Measurements from ENCODE around the gene SLC39A11. TPM values are rescaled to one million over a fixed set of nuclear protein-coding genes. Genes with fewer than 3 reads are reported as not detected.
"Not testable (repeated sequence)": the region's sequence is repeated elsewhere in the genome, so short reads cannot be mapped to it uniquely, and the experiment has no call there.

SLC39A11 gene
- total RNA-seq, 1 experiment from 2014 or later: 15.8 TPM

DNA sequence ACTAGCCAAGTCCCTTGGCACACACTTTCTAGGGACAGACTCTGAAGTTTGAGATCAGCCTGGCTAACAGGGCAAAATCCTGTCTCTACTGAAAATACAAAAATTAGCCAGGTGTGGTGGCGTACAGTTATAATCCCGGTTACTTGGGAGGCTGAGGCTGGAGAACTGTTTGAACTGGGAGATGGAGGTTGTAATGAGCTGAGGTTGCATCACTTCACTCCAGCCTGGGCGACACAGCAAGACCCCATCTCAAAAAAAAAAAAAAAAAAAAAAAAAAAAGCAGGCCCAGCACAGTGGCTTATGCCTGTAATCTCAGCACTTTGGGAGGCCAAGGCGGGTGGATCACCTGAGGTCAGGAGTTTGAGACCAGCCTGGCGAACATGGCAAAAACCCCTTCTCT lies 310.1 kb downstream of the SLC39A11 start:
- H3K36me3 ChIP-seq; H3K27ac ChIP-seq; H3K27me3 ChIP-seq (replicated peaks); H3K4me1 ChIP-seq (replicated peaks); DNase-seq (ENCODE audit: low read depth in 1 of 2, low spot score in 2 of 2); H3K4me3 ChIP-seq; H3K9me3 ChIP-seq (replicated peaks): not testable (repeated sequence)

DNA sequence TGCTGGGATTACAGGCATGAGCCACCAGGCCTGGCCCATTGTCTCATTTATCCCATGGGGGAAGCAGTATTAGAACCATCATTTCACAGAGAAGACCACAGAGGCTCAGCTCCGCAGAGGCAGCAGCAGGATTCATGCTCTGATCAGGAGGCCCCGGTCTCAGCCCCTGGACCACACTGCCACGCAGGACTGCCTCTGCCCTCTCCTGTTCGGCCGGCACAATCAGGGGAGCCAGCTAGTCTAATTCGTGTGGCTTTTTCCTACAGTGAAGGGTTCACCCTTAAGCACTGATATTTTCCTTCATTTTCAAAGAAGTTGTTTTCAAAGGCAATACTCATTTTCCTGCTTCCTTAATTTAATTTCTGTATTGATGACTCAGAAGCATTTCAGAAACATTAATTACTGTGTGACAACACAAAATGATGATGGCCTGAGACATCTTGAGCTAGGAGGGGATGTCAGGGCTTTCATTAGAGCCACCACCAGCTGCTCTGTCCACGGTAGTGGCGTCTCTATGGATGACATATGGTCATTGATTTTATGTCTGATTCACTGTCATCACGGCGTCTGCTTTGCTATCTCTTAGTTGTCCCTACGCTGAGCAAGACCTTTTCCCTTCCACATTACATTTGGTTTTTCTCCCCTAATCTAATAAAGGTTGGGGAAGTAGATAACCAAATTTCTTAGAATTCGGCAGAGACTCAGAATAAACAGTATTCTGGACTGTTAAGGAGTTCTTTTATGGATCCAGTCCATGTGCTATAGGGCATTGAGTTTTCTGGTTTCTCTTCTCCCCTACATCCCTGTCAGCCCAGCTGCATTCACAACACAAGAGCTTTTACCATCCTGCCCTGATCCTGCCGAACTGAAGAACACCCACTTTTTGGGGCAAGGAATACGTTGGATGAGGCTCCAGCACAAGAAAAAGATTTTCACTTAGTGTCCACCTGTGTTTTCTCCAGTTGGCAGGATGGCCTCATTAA lies 314.0 kb downstream of the SLC39A11 start:
- Histone ChIP-seq H3K4me1 (replicated peaks) (no peaks in the 10 kb centered on the region), H3K9me3 (replicated peaks) (peaks cover 7% of the 10 kb centered on the region; the same call in 1 of the 2 replicates), H3K4me3 (no peak overlapping the region), H3K36me3 (no peaks in the 10 kb centered on the region), H3K27me3 (replicated peaks) (no peaks in the 10 kb centered on the region), H3K27ac (no peak overlapping the region)
- no peak for DNase-seq (ENCODE audit: low read depth in 1 of 2, low spot score in 2 of 2)

DNA sequence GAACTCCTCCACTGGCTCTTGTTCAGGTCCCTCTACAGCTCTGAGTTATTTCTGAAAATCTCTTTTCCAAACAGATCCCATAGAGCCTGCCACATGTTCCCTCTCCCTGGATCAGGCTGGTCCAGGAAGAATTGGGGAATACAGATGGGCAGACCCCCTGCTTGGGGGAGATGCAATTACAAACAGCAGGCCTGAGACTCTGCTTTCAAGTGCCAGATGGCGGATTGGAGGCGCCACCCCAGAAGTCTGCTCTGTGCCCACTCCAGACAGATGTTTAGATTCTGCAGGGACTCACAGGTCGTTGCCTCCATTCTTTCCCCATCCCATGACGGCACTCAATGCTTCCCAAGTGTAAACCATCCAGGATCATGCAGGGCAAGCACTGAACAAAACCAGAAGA lies 316.6 kb downstream of the SLC39A11 start:
- H3K4me1 ChIP-seq (replicated peaks): no peaks in the 10 kb centered on the region
- no peak overlapping the region for H3K4me3 ChIP-seq
- H3K9me3 ChIP-seq (replicated peaks): peaks cover 7% of the 10 kb centered on the region; the same call in 1 of the 2 replicates
- no peak overlapping the region for H3K27ac ChIP-seq
- no peaks in the 10 kb centered on the region for H3K27me3 ChIP-seq (replicated peaks)
- no peak for DNase-seq (ENCODE audit: low read depth in 1 of 2, low spot score in 2 of 2)
- no peaks in the 10 kb centered on the region for H3K36me3 ChIP-seq

- Histone ChIP-seq H3K27ac (no peak overlapping the region), H3K27me3 (replicated peaks) (no peaks in the 10 kb centered on the region), H3K36me3 (no peaks in the 10 kb centered on the region), H3K9me3 (replicated peaks) (peaks cover 7% of the 10 kb centered on the region; the same call in 1 of the 2 replicates), H3K4me3 (no peak overlapping the region), H3K4me1 (replicated peaks) (no peaks in the 10 kb centered on the region)
- no peak for DNase-seq (ENCODE audit: low read depth in 1 of 2, low spot score in 2 of 2)
Observed at GRCh38 chr17:72775237-72775636, 317.3 kb downstream of the SLC39A11 start.

GRCh38 chr17:72774236-72774635 lies 318.3 kb downstream of the SLC39A11 start:
- Histone ChIP-seq H3K27me3 (replicated peaks) (no peaks in the 10 kb centered on the region), H3K4me1 (replicated peaks) (no peaks in the 10 kb centered on the region), H3K36me3 (no peaks in the 10 kb centered on the region), H3K9me3 (replicated peaks) (no peaks in the 10 kb centered on the region), H3K4me3 (no peak overlapping the region), H3K27ac (no peak overlapping the region)
- DNase-seq (ENCODE audit: low read depth in 1 of 2, low spot score in 2 of 2): no peak

DNA sequence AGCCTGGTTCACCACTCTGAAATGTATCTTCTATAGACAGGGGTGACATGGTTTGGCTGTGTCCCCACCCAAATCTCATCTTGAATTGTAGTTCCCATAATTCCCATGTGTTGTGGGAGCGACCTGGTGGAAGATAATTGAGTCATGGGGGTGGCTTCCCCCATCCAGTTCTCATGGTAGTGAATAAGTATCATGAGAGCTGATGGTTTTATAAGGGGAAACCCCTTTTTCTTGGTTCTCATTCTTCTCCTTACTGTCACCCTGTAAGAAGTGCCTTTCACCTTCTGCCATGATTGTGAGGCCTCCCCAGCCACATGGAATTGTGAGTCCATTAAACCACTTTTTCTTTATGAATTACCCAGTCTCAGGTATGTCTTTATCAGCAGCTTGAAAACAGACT lies 319.3 kb downstream of the SLC39A11 start:
- not testable (repeated sequence) for H3K4me3 ChIP-seq; H3K4me1 ChIP-seq (replicated peaks); DNase-seq (ENCODE audit: low read depth in 1 of 2, low spot score in 2 of 2); H3K9me3 ChIP-seq (replicated peaks); H3K36me3 ChIP-seq; H3K27me3 ChIP-seq (replicated peaks); H3K27ac ChIP-seq

GRCh38 chr17:72772331-72772821 lies 320.1 kb downstream of the SLC39A11 start:
- no peaks in the 10 kb centered on the region for H3K27me3 ChIP-seq (replicated peaks)
- H3K36me3 ChIP-seq: no peaks in the 10 kb centered on the region
- DNase-seq (ENCODE audit: low read depth in 1 of 2, low spot score in 2 of 2): no peak
- no peak overlapping the region for H3K27ac ChIP-seq
- H3K4me1 ChIP-seq (replicated peaks): no peaks in the 10 kb centered on the region
- no peak overlapping the region for H3K4me3 ChIP-seq
- H3K9me3 ChIP-seq (replicated peaks): no peaks in the 10 kb centered on the region

- Histone ChIP-seq H3K36me3 (no peaks in the 10 kb centered on the region), H3K27me3 (replicated peaks) (no peaks in the 10 kb centered on the region), H3K4me3 (no peak overlapping the region), H3K4me1 (replicated peaks) (no peaks in the 10 kb centered on the region), H3K9me3 (replicated peaks) (no peaks in the 10 kb centered on the region), H3K27ac (no peak overlapping the region)
- no peak for DNase-seq (ENCODE audit: low read depth in 1 of 2, low spot score in 2 of 2)
Observed at GRCh38 chr17:72771734-72772133, 320.8 kb downstream of the SLC39A11 start.

DNA sequence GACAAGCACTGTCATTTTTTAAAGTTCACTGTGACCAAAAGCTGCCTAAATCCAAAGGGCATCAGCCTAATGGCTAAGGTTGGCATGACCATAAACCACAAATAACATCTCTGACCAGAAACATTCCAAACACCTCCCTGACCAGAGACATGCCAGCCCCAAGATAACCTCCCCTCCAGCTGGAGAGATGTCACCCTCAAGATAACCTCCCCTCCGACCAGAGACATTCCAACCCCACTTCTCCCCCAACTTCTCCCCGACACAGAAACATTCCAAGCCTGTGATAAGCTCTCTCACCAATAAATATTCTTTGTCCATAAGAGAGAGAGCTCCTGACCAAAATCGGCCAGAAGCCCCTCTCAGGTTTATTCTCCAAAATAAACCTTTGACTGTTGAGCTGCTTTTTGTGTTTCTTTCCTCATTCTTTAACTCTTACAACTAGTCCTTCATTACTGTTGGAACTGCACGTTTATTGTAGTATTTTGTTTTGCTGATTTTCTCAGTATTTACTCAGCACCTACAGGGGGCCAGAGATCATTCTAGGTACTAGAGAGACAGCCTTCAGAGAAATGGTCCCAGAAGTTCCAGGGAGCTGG lies 325.6 kb downstream of the SLC39A11 start:
- no peaks in the 10 kb centered on the region for H3K4me1 ChIP-seq (replicated peaks)
- H3K27me3 ChIP-seq (replicated peaks): no peaks in the 10 kb centered on the region
- H3K36me3 ChIP-seq: no peaks in the 10 kb centered on the region
- no peaks in the 10 kb centered on the region for H3K9me3 ChIP-seq (replicated peaks)
- no peak overlapping the region for H3K27ac ChIP-seq
- no peak for DNase-seq (ENCODE audit: low read depth in 1 of 2, low spot score in 2 of 2)
- H3K4me3 ChIP-seq: no peak overlapping the region

DNA sequence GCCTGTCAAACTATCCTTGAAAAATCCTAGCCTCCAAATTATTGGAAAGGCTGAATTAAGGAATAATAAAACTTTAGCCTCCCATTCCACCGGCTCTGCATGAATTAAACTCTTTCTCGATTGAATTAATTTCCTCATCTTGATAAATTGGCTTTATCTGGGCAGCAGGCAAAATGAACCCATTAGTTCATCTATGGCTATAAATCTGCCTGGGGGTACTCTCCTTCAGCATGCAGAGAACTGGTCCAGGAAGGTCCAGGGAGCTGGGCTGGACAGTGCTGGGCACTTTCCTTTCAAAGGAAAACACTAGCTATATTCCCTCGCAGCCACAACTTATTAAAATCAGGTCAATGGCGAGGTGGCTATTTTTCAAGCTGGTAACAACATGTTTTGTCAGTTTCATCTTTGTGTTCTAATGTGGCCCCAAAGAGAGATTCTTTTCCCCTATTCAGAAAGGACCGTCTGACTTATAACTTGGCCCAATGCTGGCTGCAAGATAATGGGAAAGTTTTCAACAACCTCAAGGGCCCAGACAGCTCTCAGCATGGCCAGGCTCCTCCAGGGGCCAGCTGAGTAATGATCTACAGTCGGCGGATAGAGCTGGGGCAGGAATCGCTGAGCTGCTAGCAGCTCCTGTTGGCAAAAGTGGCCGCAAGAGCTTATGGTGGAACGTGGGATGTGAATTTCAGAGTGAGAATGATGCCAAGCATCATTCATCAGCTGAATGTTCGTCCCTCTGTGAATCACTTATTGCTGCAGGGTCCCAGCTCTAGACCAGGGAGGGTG lies 326.9 kb downstream of the SLC39A11 start:
- Histone ChIP-seq H3K9me3 (replicated peaks) (no peaks in the 10 kb centered on the region), H3K27ac (no peak overlapping the region), H3K4me1 (replicated peaks) (no peaks in the 10 kb centered on the region), H3K27me3 (replicated peaks) (no peaks in the 10 kb centered on the region), H3K36me3 (no peaks in the 10 kb centered on the region), H3K4me3 (no peak overlapping the region)
- no peak for DNase-seq (ENCODE audit: low read depth in 1 of 2, low spot score in 2 of 2)

- H3K9me3 ChIP-seq (replicated peaks): no peaks in the 10 kb centered on the region
- no peaks in the 10 kb centered on the region for H3K36me3 ChIP-seq
- no peak overlapping the region for H3K27ac ChIP-seq
- no peaks in the 10 kb centered on the region for H3K4me1 ChIP-seq (replicated peaks)
- no peak for DNase-seq (ENCODE audit: low read depth in 1 of 2, low spot score in 2 of 2)
- no peak overlapping the region for H3K4me3 ChIP-seq
- no peaks in the 10 kb centered on the region for H3K27me3 ChIP-seq (replicated peaks)
Observed at GRCh38 chr17:72764632-72765041, 327.9 kb downstream of the SLC39A11 start.

DNA sequence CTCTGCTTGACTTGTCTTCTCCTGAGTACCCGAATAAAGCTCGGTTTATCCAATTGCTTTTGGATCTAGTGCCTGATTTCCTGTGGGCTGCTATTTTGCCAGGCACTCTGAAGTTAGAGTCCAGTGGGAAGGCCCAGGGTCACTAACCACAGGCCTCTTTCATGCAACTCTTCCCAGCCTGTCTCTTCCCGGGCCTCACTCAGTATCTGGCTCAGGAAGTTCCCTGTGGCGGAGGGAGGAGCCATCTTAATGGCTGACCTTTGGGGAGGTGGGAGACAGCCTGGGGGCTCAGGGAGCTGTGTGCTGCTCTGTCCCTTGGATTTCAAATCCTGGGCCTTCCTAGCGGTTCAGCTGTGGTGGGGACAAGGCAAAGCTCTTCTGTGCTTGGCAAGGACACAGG lies 328.5 kb downstream of the SLC39A11 start:
- no peak for DNase-seq (ENCODE audit: low read depth in 1 of 2, low spot score in 2 of 2)
- Histone ChIP-seq H3K36me3 (no peaks in the 10 kb centered on the region), H3K4me1 (replicated peaks) (no peaks in the 10 kb centered on the region), H3K27me3 (replicated peaks) (no peaks in the 10 kb centered on the region), H3K27ac (no peak overlapping the region), H3K4me3 (no peak overlapping the region), H3K9me3 (replicated peaks) (no peaks in the 10 kb centered on the region)

- H3K27ac ChIP-seq; DNase-seq (ENCODE audit: low read depth in 1 of 2, low spot score in 2 of 2); H3K4me1 ChIP-seq (replicated peaks); H3K36me3 ChIP-seq; H3K27me3 ChIP-seq (replicated peaks); H3K9me3 ChIP-seq (replicated peaks); H3K4me3 ChIP-seq: not testable (repeated sequence)
Observed at GRCh38 chr17:72761893-72762575, 330.5 kb downstream of the SLC39A11 start.
